Kidney (tissue), 14 donors: Measurements from ENCODE around the gene TEX13B. TPM values are rescaled to one million over a fixed set of nuclear protein-coding genes. Genes with fewer than 3 reads are reported as not detected.

Experiments used
- DNase-seq, 5 donors: peaks; one replicate each; pipeline ENCODE4 v3.0.0-alpha.2; 2013 to 2020
- FAIRE-seq: peaks from 2 replicates; lab custom pipeline; 2012; peaks lifted over from hg19 to GRCh38; lab: Jason Lieb, UNC
- H3K27ac ChIP-seq, 2 donors: one replicate each; pipeline ENCODE4 v1.7.0; 2013; ENCODE audit warnings: low read depth in 2 of 2, low read length in 2 of 2, inconsistent platforms in 1 of 2
- H3K27me3 ChIP-seq: one replicate; pipeline ENCODE4 v1.7.1; 2013; ENCODE audit warnings: low read length, inconsistent platforms; ENCODE audit not compliant: control insufficient read depth, insufficient read depth
- H3K36me3 ChIP-seq, 3 donors: one replicate each; pipeline versions ENCODE4 v1.7.0 to v1.7.1; 2013; ENCODE audit warnings: low read length in 3 of 3, control low read depth in 1 of 3, inconsistent platforms in 1 of 3; ENCODE audit not compliant: insufficient read depth in 3 of 3, control insufficient read depth in 2 of 3
- H3K4me1 ChIP-seq, 3 donors: one replicate each; pipeline versions ENCODE4 v1.7.0 to v1.7.1; 2013; ENCODE audit warnings: low read length in 3 of 3, inconsistent platforms in 1 of 3, low read depth in 1 of 3; ENCODE audit not compliant: control insufficient read depth in 2 of 3, insufficient read depth in 2 of 3
- H3K4me3 ChIP-seq, 3 donors: one replicate each; pipeline versions ENCODE4 v1.7.0 to v1.8.1; 2013; ENCODE audit warnings: low read length in 3 of 3, control low read depth in 1 of 3, inconsistent platforms in 1 of 3
- H3K9ac ChIP-seq, 3 donors: one replicate each; pipeline versions ENCODE4 v1.7.0 to v1.7.1; 2013; ENCODE audit warnings: low read length in 3 of 3, control low read depth in 1 of 3, inconsistent platforms in 1 of 3
- H3K9me3 ChIP-seq, 3 donors: one replicate each; pipeline versions ENCODE4 v1.7.0 to v1.7.1; 2013; ENCODE audit warnings: low read length in 3 of 3, control low read depth in 1 of 3, inconsistent platforms in 1 of 3; ENCODE audit not compliant: control insufficient read depth in 2 of 3, insufficient read depth in 1 of 3
- intact Hi-C: fragments of 100-400 bp; cut with DNase I; formaldehyde crosslinking; loops from one replicate; pipeline ENCODE4 v1.11.1; 2022
- polyA plus RNA-seq: library from polyadenylated mRNA; stranded (reverse); fragments of 350-450 nt; fragmentation: Illumina TruSeq; extraction: RNeasy Lipid Tissue Mini Kit (QIAGEN cat#74804); gene quantifications from one replicate; pipeline ENCODE4 v1.2.3, GENCODE V29; 2014; ENCODE audit warnings: low read depth, low replicate concordance; ENCODE audit not compliant: insufficient read depth
- total RNA-seq: library from RNA; stranded (reverse); fragmentation: NEBNext Ultra II Directional; extraction: Animal tissue kit (Norgen Biotek cat#: 25700); gene quantifications from one replicate; pipeline ENCODE4 v1.2.1, GENCODE V29; 2021
- TF ChIP-seq, protein P1 (sequence below): IDR thresholded peaks from 3 replicates; pipeline ENCODE4 v1.5.1; 2012; ENCODE audit warnings: mild to moderate bottlenecking, moderate library complexity, borderline replicate concordance; ENCODE audit not compliant: insufficient read depth; ENCODE audit errors: extremely low read depth
- donor health status: control.
- donor health status: control.
- donor health status: control.
- donor health status: control.
- donor health status: control.
- donor health status: DM: yes; HTN: yes; CAD: no.
- donor health status: Normal renal cell carcinoma (clear cell type).

Gene TEX13B
- total and polyA plus RNA-seq, 2 donors from 2014 or later: not detected

DNA sequence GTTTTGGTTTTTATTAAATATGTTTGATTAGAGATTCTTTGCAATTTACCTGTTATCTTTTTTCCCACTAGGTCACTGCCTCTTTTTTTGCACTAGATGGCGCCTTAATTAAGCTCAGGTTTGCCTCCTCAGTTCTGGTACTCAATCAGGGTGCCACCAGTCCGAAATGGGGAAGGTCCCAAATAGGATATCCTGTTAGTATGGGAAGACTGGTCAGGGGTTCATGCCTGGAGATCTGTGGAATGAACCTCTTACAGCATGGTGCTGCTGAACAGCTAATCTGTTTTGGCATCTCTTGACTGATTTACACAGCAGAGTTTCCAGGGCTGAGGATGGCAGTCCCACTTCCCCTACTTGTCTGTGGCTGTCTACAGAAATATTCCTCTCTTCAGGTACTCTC, 38.5 kb upstream of the TEX13B start:
- FAIRE-seq: peak; percentile 90
- intact Hi-C loops: no loop called here
- no peaks in the 10 kb centered on the region for H3K9me3 ChIP-seq
- H3K4me3 ChIP-seq: no peak overlapping the region
- no peaks in the 10 kb centered on the region for H3K4me1 ChIP-seq
- DNase-seq: no peak
- H3K27ac ChIP-seq: no peak overlapping the region
- H3K9ac ChIP-seq: no peak overlapping the region
- H3K27me3 ChIP-seq: no peaks in the 10 kb centered on the region
- H3K36me3 ChIP-seq: no peaks in the 10 kb centered on the region
- TF ChIP-seq, protein P1, sequence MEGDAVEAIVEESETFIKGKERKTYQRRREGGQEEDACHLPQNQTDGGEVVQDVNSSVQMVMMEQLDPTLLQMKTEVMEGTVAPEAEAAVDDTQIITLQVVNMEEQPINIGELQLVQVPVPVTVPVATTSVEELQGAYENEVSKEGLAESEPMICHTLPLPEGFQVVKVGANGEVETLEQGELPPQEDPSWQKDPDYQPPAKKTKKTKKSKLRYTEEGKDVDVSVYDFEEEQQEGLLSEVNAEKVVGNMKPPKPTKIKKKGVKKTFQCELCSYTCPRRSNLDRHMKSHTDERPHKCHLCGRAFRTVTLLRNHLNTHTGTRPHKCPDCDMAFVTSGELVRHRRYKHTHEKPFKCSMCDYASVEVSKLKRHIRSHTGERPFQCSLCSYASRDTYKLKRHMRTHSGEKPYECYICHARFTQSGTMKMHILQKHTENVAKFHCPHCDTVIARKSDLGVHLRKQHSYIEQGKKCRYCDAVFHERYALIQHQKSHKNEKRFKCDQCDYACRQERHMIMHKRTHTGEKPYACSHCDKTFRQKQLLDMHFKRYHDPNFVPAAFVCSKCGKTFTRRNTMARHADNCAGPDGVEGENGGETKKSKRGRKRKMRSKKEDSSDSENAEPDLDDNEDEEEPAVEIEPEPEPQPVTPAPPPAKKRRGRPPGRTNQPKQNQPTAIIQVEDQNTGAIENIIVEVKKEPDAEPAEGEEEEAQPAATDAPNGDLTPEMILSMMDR: peak; percentile 25

DNA sequence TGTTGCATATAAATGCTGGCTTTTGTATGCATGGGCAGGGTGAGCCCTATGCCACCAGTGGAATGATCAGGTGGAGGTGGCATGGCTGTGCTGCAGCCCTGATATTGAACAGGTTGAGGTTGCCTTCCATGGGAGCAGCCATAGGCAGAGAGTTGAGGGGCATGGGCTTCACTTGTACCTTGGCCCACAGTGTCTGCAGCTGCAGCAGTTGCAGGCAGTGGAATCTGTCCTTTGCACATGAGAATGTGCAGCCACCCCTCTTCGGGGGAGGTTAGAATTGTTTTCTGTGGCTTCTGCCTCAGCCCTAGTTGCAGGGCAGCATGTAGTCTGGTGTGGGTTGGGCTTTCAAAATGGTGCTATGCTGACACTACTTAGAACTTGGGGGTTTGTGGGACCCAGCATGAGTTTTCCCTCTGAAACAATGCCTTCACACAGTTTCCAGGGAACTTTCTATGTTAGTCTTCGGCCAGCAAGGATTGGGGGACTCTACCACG, 37.3 kb upstream of the TEX13B start:
- TF ChIP-seq, protein P1: no peak
- Histone ChIP-seq H3K27ac (no peak overlapping the region), H3K36me3 (no peaks in the 10 kb centered on the region), H3K4me3 (no peak overlapping the region), H3K9ac (no peak overlapping the region), H3K4me1 (no peaks in the 10 kb centered on the region), H3K9me3 (no peaks in the 10 kb centered on the region), H3K27me3 (no peaks in the 10 kb centered on the region)
- no peak for DNase-seq
- intact Hi-C loops: no loop called here
- FAIRE-seq: no peak

DNA sequence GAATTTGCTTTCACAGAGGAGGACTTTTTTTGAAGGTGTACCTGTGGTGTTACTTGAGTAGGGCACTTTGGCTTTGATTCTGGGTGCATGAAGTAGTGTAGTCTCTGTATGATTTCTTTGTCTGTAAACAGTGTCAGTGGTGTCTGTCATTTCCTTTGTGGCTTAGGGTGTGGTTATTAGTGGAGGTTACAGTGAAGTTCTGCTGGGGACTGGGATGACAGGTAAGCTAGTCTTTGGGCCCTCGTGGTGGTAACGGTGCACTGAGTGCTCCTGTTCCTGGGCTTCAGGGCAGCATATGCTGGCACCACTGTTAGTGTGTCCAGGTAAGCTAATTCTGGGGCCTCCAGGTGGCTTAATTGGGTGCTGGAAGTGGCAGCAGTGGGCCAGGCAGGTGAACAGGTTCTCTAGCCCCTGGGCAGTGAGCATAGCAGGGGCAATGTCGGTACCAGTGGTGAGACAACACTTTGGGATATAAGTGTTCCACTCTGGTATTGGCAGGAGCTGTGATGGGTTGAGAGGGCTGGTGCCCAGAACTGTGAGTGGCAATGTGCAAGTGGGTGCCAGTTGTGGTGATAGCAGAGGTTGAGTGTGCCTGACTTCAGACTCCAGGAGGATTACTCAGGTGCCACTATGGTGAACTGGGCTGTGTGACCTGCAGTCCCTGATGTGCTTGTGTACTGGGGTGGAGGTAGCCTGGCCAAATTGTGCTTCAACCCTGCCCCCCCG, 36.6 kb upstream of the TEX13B start:
- Histone ChIP-seq H3K27ac (no peak overlapping the region), H3K4me1 (no peaks in the 10 kb centered on the region), H3K9me3 (no peaks in the 10 kb centered on the region), H3K36me3 (no peaks in the 10 kb centered on the region), H3K9ac (no peak overlapping the region), H3K4me3 (no peak overlapping the region), H3K27me3 (no peaks in the 10 kb centered on the region)
- TF ChIP-seq, protein P1: no peak
- intact Hi-C loops: no loop called here
- DNase-seq: no peak
- no peak for FAIRE-seq
